ENCODE measurements around the gene INMT.

The INMT gene

GRCh38 chr7:30805081-30805691 is 53.3 kb downstream of the INMT start:
- peaks cover 14 to 16% of the 10 kb centered on the region in 2 experiments for H3K4me1 ChIP-seq (ENCODE audit: control insufficient read depth in 1 of 2, insufficient read depth in 2 of 2, low read length in 2 of 2)
- no peak overlapping the region for H3K4me3 ChIP-seq (ENCODE audit: low read depth, low read length)
- no CpG with 5 or more reads among the region's 9 CpGs for WGBS (ENCODE audit: extremely low coverage, insufficient coverage, insufficient read length)

GRCh38 chr7:30805931-30806330 is 54.0 kb downstream of the INMT start:
- Histone ChIP-seq H2BK12ac (ENCODE audit: low read length) (no peak overlapping the region), H4K8ac (ENCODE audit: low read depth, low read length) (no peak overlapping the region), H3K14ac (ENCODE audit: low read length) (no peak overlapping the region), H3K27ac (ENCODE audit: low read depth, low read length) (no peak overlapping the region), H3K4me2 (ENCODE audit: low read length) (no peak overlapping the region), H2BK120ac (ENCODE audit: insufficient read depth, low read length, poor library complexity) (no peak overlapping the region), H3K4me1 (ENCODE audit: control insufficient read depth in 1 of 2, insufficient read depth in 2 of 2, low read length in 2 of 2) (peaks cover 11 to 13% of the 10 kb centered on the region in 2 experiments), H3K36me3 (ENCODE audit: control insufficient read depth in 1 of 2, insufficient read depth in 2 of 2, low read length in 2 of 2) (no peaks in the 10 kb centered on the region), H3K79me1 (ENCODE audit: low read length) (peaks cover 6% of the 10 kb centered on the region), H3K4ac (ENCODE audit: low read depth, low read length) (no peak overlapping the region), H4K91ac (ENCODE audit: low read depth, low read length) (no peak overlapping the region), H3K27me3 (ENCODE audit: insufficient read depth, low read length) (no peaks in the 10 kb centered on the region), H4K12ac (ENCODE audit: low read depth, low read length) (no peak overlapping the region), H3K9me3 (ENCODE audit: insufficient read depth, low read depth, low read length) (no peaks in the 10 kb centered on the region), H3K9ac (ENCODE audit: low read length) (no peak overlapping the region), H3K23ac (ENCODE audit: low read length) (no peak overlapping the region), H3K4me3 (ENCODE audit: low read depth, low read length) (no peak overlapping the region), H3K79me2 (ENCODE audit: control insufficient read depth, insufficient read depth, low read length, poor library complexity) (no peaks in the 10 kb centered on the region), H2AFZ (ENCODE audit: insufficient read depth, low read length, poor library complexity) (no peak overlapping the region), H2BK5ac (ENCODE audit: low read depth, low read length, poor library complexity) (no peak overlapping the region), H3K18ac (ENCODE audit: low read length) (no peak overlapping the region), H2AK5ac (ENCODE audit: low read length) (no peak overlapping the region)
- DNase-seq, result no peak
- no CpG with 5 or more reads among the region's 6 CpGs for WGBS (ENCODE audit: extremely low coverage, insufficient coverage, insufficient read length)

More at GRCh38 chr7:30805081-30805691, 53.3 kb downstream of the INMT start:
- Histone ChIP-seq H2BK5ac (ENCODE audit: low read depth, low read length, poor library complexity) (no peak overlapping the region), H3K18ac (ENCODE audit: low read length) (peak overlapping the region; percentile 28), H3K9ac (ENCODE audit: low read length) (no peak overlapping the region), H2AFZ (ENCODE audit: insufficient read depth, low read length, poor library complexity) (no peak overlapping the region), H3K4me2 (ENCODE audit: low read length) (no peak overlapping the region), H4K91ac (ENCODE audit: low read depth, low read length) (peak overlapping the region; percentile 85), H3K4ac (ENCODE audit: low read depth, low read length) (no peak overlapping the region), H3K79me1 (ENCODE audit: low read length) (peaks cover 6% of the 10 kb centered on the region), H3K27ac (ENCODE audit: low read depth, low read length) (no peak overlapping the region), H3K14ac (ENCODE audit: low read length) (peak overlapping the region; percentile 33), H3K27me3 (ENCODE audit: insufficient read depth, low read length) (no peaks in the 10 kb centered on the region), H3K23ac (ENCODE audit: low read length) (no peak overlapping the region), H2BK120ac (ENCODE audit: insufficient read depth, low read length, poor library complexity) (no peak overlapping the region), H3K9me3 (ENCODE audit: insufficient read depth, low read depth, low read length) (no peaks in the 10 kb centered on the region), H4K8ac (ENCODE audit: low read depth, low read length) (peak overlapping the region; percentile 31), H3K79me2 (ENCODE audit: control insufficient read depth, insufficient read depth, low read length, poor library complexity) (no peaks in the 10 kb centered on the region), H4K12ac (ENCODE audit: low read depth, low read length) (no peak overlapping the region), H2AK5ac (ENCODE audit: low read length) (peak overlapping the region; percentile 44), H2BK12ac (ENCODE audit: low read length) (peak overlapping the region; percentile 66), H3K36me3 (ENCODE audit: control insufficient read depth in 1 of 2, insufficient read depth in 2 of 2, low read length in 2 of 2) (no peaks in the 10 kb centered on the region)
- no peak for DNase-seq

All from trophoblast cell (in vitro differentiated cells and primary cell).